Measurements from ENCODE around the gene ACADVL.

DNA sequence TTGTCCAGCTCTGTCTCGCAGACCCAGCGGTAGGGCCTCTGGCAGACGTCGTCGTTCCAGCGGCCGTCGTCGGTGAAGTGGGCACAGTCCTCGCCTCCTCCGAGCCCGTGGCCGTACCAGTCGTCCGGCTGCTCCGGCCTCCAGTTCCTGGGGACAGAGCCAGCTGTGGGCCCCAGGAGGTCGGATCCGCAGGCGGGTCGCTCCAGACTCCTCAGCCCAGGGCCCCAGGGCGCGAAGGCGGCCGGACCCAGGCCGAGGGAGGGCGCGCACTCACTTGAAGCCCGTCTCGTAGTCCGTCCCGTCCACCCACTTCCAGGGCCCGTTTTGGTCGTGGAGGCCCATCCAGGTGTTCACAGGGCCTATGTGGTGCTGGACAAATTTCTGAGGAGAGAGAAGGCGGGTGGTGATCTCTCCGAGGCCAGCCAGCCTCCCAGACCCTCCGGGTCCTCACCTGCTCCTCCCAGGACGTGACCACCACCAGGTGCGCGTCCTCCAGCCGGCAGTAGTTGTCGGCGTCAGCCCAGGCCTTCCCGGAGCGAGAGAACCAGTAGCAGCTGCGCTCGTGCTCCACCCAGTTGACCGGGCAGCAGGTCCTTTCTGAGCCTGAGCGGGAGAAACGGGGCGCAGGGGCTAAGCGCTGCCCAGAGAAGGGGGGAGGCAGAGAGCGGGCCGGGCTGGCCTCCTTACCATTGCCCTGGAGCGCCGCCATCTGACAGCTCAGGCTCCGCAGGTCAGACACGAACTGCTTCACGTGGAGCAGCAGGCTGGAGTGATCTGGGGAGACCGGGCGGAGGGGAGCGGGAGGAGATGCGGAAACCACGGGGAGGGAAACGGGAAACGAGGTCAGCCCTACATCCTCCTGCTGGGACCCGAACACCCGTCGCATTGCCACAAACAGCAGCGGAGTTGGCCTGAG is 45.8 kb upstream of the ACADVL start:
- TF ChIP-seq CTCF (IDR thresholded peaks at IDR 0.05) (no peak), ZFX (IDR thresholded peaks at IDR 0.05; ENCODE audit: borderline replicate concordance) (no peak)
